Neuronal stem cell (in vitro differentiated cells): ENCODE results near the gene ZSCAN21.
"Not testable (repeated sequence)": the region's sequence is repeated elsewhere in the genome, so short reads cannot be mapped to it uniquely, and the experiment has no call there.

Source experiments
- DNase-seq: peaks from one replicate; pipeline ENCODE4 v3.0.0-alpha.2; 2013; ENCODE audit warnings: low spot score
- H2AFZ ChIP-seq: one replicate; pipeline ENCODE4 v1.6.1; 2013; ENCODE audit warnings: mild to moderate bottlenecking, low read length, inconsistent platforms
- H2AK5ac ChIP-seq: 2 replicates; pipeline ENCODE4 v1.6.1; 2013; ENCODE audit warnings: low read depth, mild to moderate bottlenecking, inconsistent platforms, low read length, moderate library complexity, mixed read lengths
- H2BK120ac ChIP-seq: 2 replicates; pipeline ENCODE4 v1.6.1; 2013; ENCODE audit warnings: low read depth, mild to moderate bottlenecking, inconsistent platforms, low read length, moderate library complexity, mixed read lengths
- H2BK12ac ChIP-seq: one replicate; pipeline ENCODE4 v1.6.1; 2013; ENCODE audit warnings: low read length, inconsistent platforms
- H2BK15ac ChIP-seq: 2 replicates; pipeline ENCODE4 v1.6.1; 2013; ENCODE audit warnings: mild to moderate bottlenecking, low read length, inconsistent platforms, mixed read lengths
- H2BK5ac ChIP-seq: one replicate; pipeline ENCODE4 v1.6.1; 2013; ENCODE audit warnings: inconsistent platforms, mild to moderate bottlenecking, low read length, moderate library complexity
- H3K14ac ChIP-seq: one replicate; pipeline ENCODE4 v1.6.1; 2013; ENCODE audit warnings: low read length, inconsistent platforms
- H3K18ac ChIP-seq: 2 replicates; pipeline ENCODE4 v1.6.1; 2013; ENCODE audit warnings: low read length, inconsistent platforms
- H3K23ac ChIP-seq: 2 replicates; pipeline ENCODE4 v1.6.1; 2013; ENCODE audit warnings: low read depth, mild to moderate bottlenecking, mixed read lengths, low read length, inconsistent platforms; ENCODE audit not compliant: poor library complexity
- H3K27ac ChIP-seq: replicated peaks from 3 replicates; pipeline ENCODE4 v1.5.1; 2013; ENCODE audit warnings: low read length, inconsistent platforms
- H3K27me3 ChIP-seq, 3 experiments: 2 replicates each; pipeline ENCODE4 v1.6.1; 2013; ENCODE audit warnings: low read length in 3 of 3, mild to moderate bottlenecking in 2 of 3, inconsistent platforms in 1 of 3, low read depth in 1 of 3, mixed read lengths in 1 of 3, moderate library complexity in 1 of 3; ENCODE audit not compliant: control insufficient read depth in 3 of 3, insufficient read depth in 3 of 3
- H3K36me3 ChIP-seq, 2 donors: replicated peaks in 1 of 2; 2 replicates each; pipeline ENCODE4 v1.6.1; 2013; ENCODE audit warnings: low read length in 2 of 2; ENCODE audit not compliant: control insufficient read depth in 2 of 2, insufficient read depth in 2 of 2
- H3K4ac ChIP-seq: 2 replicates; pipeline ENCODE4 v1.6.1; 2013; ENCODE audit warnings: inconsistent platforms, mild to moderate bottlenecking, low read length, moderate library complexity
- H3K4me1 ChIP-seq, 2 donors: 1 replicate in 1 of 2; 2 replicates in 1 of 2; pipeline ENCODE4 v1.6.1; 2013; ENCODE audit warnings: low read length in 2 of 2, low read depth in 1 of 2; ENCODE audit not compliant: control insufficient read depth in 2 of 2, insufficient read depth in 1 of 2
- H3K4me2 ChIP-seq: one replicate; pipeline ENCODE4 v1.6.1; 2013; ENCODE audit warnings: mild to moderate bottlenecking, low read length, inconsistent platforms; ENCODE audit not compliant: insufficient read depth, poor library complexity, severe bottlenecking
- H3K4me3 ChIP-seq, 2 donors: 2 replicates each; pipeline ENCODE4 v1.5.1; 2013; ENCODE audit warnings: low read length in 2 of 2, mild to moderate bottlenecking in 2 of 2, inconsistent platforms in 1 of 2, moderate library complexity in 1 of 2
- H3K79me1 ChIP-seq: one replicate; pipeline ENCODE4 v1.6.1; 2013; ENCODE audit warnings: low read depth, mild to moderate bottlenecking, inconsistent platforms, low read length, moderate library complexity
- H3K9ac ChIP-seq: one replicate; pipeline ENCODE4 v1.6.1; 2013; ENCODE audit warnings: mild to moderate bottlenecking, low read depth, low read length, inconsistent platforms; ENCODE audit not compliant: poor library complexity
- H3K9me3 ChIP-seq, 2 donors: replicated peaks in 1 of 2; 2 replicates each; pipeline versions ENCODE3 to v1.6.1; 2013; ENCODE audit warnings: low read length in 2 of 2, mild to moderate bottlenecking in 2 of 2, inconsistent platforms in 1 of 2, low read depth in 1 of 2, mixed read lengths in 1 of 2, moderate library complexity in 1 of 2; ENCODE audit not compliant: control insufficient read depth in 2 of 2, insufficient read depth in 1 of 2
- H4K8ac ChIP-seq: one replicate; pipeline ENCODE4 v1.6.1; 2013; ENCODE audit warnings: low read depth, mild to moderate bottlenecking, inconsistent platforms, low read length, moderate library complexity
- H4K91ac ChIP-seq: one replicate; pipeline ENCODE4 v1.6.1; 2013; ENCODE audit warnings: low read length, low read depth, mild to moderate bottlenecking, inconsistent platforms; ENCODE audit not compliant: poor library complexity
- WGBS, 2 donors: extraction: QIAGEN DNeasy Blood & Tissue Kit; methylation state at CpG; one replicate each; pipeline ENCODE4 v1.1.7; 2013; ENCODE audit warnings: missing lambda C conversion rate in 2 of 2, mixed read lengths in 1 of 2; ENCODE audit not compliant: insufficient read length in 2 of 2, insufficient replicate concordance in 1 of 2; ENCODE audit errors: extremely low coverage in 2 of 2; 5-methylcytosine and 5-hydroxymethylcytosine counted together

Gene ZSCAN21

GRCh38 chr7:100011516-100011915 lies 38.1 kb upstream of the ZSCAN21 start:
- no peak overlapping the region for H2AK5ac ChIP-seq
- H4K8ac ChIP-seq: no peak overlapping the region
- no peak overlapping the region for H3K23ac ChIP-seq
- no peak overlapping the region for H3K9ac ChIP-seq
- peaks cover 2 to 3% of the 10 kb centered on the region in 2 donors for H3K4me1 ChIP-seq
- H3K4me2 ChIP-seq: no peak overlapping the region
- no peak overlapping the region for H2BK5ac ChIP-seq
- peak overlapping the region; percentile 12 for H2AFZ ChIP-seq
- no peaks in the 10 kb centered on the region for H3K9me3 ChIP-seq
- no peak overlapping the region for H3K27ac ChIP-seq
- peaks cover 5% of the 10 kb centered on the region for H3K79me1 ChIP-seq
- no peaks in the 10 kb centered on the region for H3K36me3 ChIP-seq
- no peak overlapping the region for H2BK120ac ChIP-seq
- no peak for DNase-seq
- no peak overlapping the region for H4K91ac ChIP-seq
- WGBS, 2 donors: no CpG with 5 or more reads among the region's 3 CpGs
- no peak overlapping the region for H3K18ac ChIP-seq
- no peak overlapping the region for H3K14ac ChIP-seq
- no peak overlapping the region for H3K4ac ChIP-seq
- H2BK15ac ChIP-seq: no peak overlapping the region
- peaks cover 0 to 7% (median 0%) of the 10 kb centered on the region in 3 experiments for H3K27me3 ChIP-seq
- no peak overlapping the region for H2BK12ac ChIP-seq
- no peak overlapping the region for H3K4me3 ChIP-seq

GRCh38 chr7:100012385-100013327 lies 36.9 kb upstream of the ZSCAN21 start:
- not testable (repeated sequence) for H2BK5ac ChIP-seq, H3K23ac ChIP-seq, H3K9ac ChIP-seq, H3K18ac ChIP-seq, H3K14ac ChIP-seq, H3K4me1 ChIP-seq, H3K27me3 ChIP-seq, H3K9me3 ChIP-seq, H3K79me1 ChIP-seq, H2BK120ac ChIP-seq, H3K4ac ChIP-seq, H3K27ac ChIP-seq, H3K4me3 ChIP-seq, H4K8ac ChIP-seq, H3K4me2 ChIP-seq, H2BK15ac ChIP-seq, H2BK12ac ChIP-seq, H3K36me3 ChIP-seq, H4K91ac ChIP-seq, H2AFZ ChIP-seq, H2AK5ac ChIP-seq, DNase-seq
- no CpG with 5 or more reads among the region's 14 CpGs for whole genome bisulfite sequencing, 2 donors

- peaks cover 0 to 7% (median 0%) of the 10 kb centered on the region in 3 experiments for H3K27me3 ChIP-seq
Observed at GRCh38 chr7:100013328-100013676, 36.3 kb upstream of the ZSCAN21 start.

More at GRCh38 chr7:100013328-100013676, 36.3 kb upstream of the ZSCAN21 start:
- no peak overlapping the region for H2BK15ac ChIP-seq
- H3K4me3 ChIP-seq: no peak overlapping the region
- no peak overlapping the region for H3K9ac ChIP-seq
- H2BK5ac ChIP-seq: no peak overlapping the region
- H3K9me3 ChIP-seq: no peaks in the 10 kb centered on the region
- no peak overlapping the region for H3K14ac ChIP-seq
- H2AK5ac ChIP-seq: no peak overlapping the region
- peaks cover 0 to 11% of the 10 kb centered on the region in 2 donors for H3K36me3 ChIP-seq
- no peak overlapping the region for H3K4ac ChIP-seq
- H3K27ac ChIP-seq: no peak overlapping the region
- peaks cover 4 to 6% of the 10 kb centered on the region in 2 donors for H3K4me1 ChIP-seq
- no peak overlapping the region for H4K8ac ChIP-seq
- H3K18ac ChIP-seq: no peak overlapping the region
- no peak overlapping the region for H2BK12ac ChIP-seq
- no peak overlapping the region for H3K23ac ChIP-seq
- no peak for DNase-seq
- no peak overlapping the region for H3K4me2 ChIP-seq
- no peak overlapping the region for H4K91ac ChIP-seq
- whole genome bisulfite sequencing, 2 donors: no CpG with 5 or more reads among the region's 3 CpGs
- H2AFZ ChIP-seq: no peak overlapping the region
- H2BK120ac ChIP-seq: no peak overlapping the region
- H3K79me1 ChIP-seq: peaks cover 5% of the 10 kb centered on the region
